Ascending aorta (tissue), 2 donors: Measurements from ENCODE around the gene SLC25A25. TPM values are rescaled to one million over a fixed set of nuclear protein-coding genes. Genes with fewer than 3 reads are reported as not detected.

Experiments
- DNase-seq, 2 donors: peaks; one replicate each; pipeline ENCODE4 v3.0.0-alpha.2; 2019; ENCODE audit warnings: low spot score in 2 of 2
- H3K27ac ChIP-seq, 2 donors: fragments of 200-600 bp; sonication (generic); one replicate each; pipeline ENCODE4 v1.5.1; 2016 to 2017; ENCODE audit warnings: mild to moderate bottlenecking in 1 of 2
- H3K27me3 ChIP-seq: fragments of 200-600 bp; sonication (generic); one replicate; pipeline ENCODE4 v1.5.1; 2017
- H3K36me3 ChIP-seq, 2 donors: fragments of 200-600 bp; sonication (generic); one replicate each; pipeline ENCODE4 v1.5.1; 2016
- H3K4me1 ChIP-seq, 2 donors: fragments of 200-600 bp; sonication (generic); one replicate each; pipeline ENCODE4 v1.5.1; 2016 to 2017; ENCODE audit warnings: mild to moderate bottlenecking in 1 of 2
- H3K4me3 ChIP-seq, 2 donors: fragments of 200-600 bp; sonication (generic); one replicate each; pipeline ENCODE4 v1.5.1; 2016 to 2017; ENCODE audit warnings: mild to moderate bottlenecking in 1 of 2
- H3K9me3 ChIP-seq, 2 donors: fragments of 200-600 bp; sonication (generic); one replicate each; pipeline ENCODE4 v1.5.1; 2016
- CTCF ChIP-seq, 3 experiments: fragments of 200-600 bp in 2 of 3; fragments of 450-650 bp in 1 of 3; sonication (generic) in 2 of 3; IDR thresholded peaks; one replicate each; pipeline ENCODE4 v1.5.1; 2016 to 2019; ENCODE audit warnings: antibody characterized with exemption in 3 of 3, mild to moderate bottlenecking in 1 of 3, moderate library complexity in 1 of 3
- intact Hi-C: fragments of 100-400 bp; cut with DNase I; formaldehyde crosslinking; loops from one replicate; pipeline ENCODE4 v1.15.1; 2023
- total RNA-seq: library from RNA; depleted of rRNA; stranded (reverse); fragments of >200 nt; gene quantifications from one replicate; pipeline ENCODE4 v1.1.0, GENCODE V29; 2016

The SLC25A25 gene
- total RNA-seq, 1 donor from 2014 or later = 27.4 TPM

GRCh38 chr9:128059365-128059983 lies 8.6 kb upstream of the SLC25A25 start:
- H3K4me3 ChIP-seq = no peak overlapping the region
- TF ChIP-seq CTCF (IDR thresholded peaks at IDR 0.05) = no peak
- H3K27ac ChIP-seq = no peak overlapping the region
- H3K36me3 ChIP-seq = peaks cover 23 to 27% of the 10 kb centered on the region in 2 donors
- intact Hi-C loops = no loop called here
- no peaks in the 10 kb centered on the region for H3K9me3 ChIP-seq
- peaks cover 0 to 5% of the 10 kb centered on the region in 2 donors for H3K4me1 ChIP-seq
- H3K27me3 ChIP-seq = no peaks in the 10 kb centered on the region
- DNase-seq = no peak

GRCh38 chr9:128061275-128061960 lies 6.6 kb upstream of the SLC25A25 start:
- intact Hi-C loops = no loop called here
- H3K36me3 ChIP-seq = peaks cover 23 to 27% of the 10 kb centered on the region in 2 donors
- no peak overlapping the region for H3K4me3 ChIP-seq
- H3K27ac ChIP-seq = no peak overlapping the region
- H3K9me3 ChIP-seq = no peaks in the 10 kb centered on the region
- no peak for TF ChIP-seq CTCF (IDR thresholded peaks at IDR 0.05)
- DNase-seq = no peak
- no peaks in the 10 kb centered on the region for H3K27me3 ChIP-seq
- H3K4me1 ChIP-seq = peaks cover 7 to 13% of the 10 kb centered on the region in 2 donors

- no peaks in the 10 kb centered on the region for H3K9me3 ChIP-seq
- intact Hi-C loops = no loop called here
- DNase-seq = no peak
- no peaks in the 10 kb centered on the region for H3K27me3 ChIP-seq
- H3K4me3 ChIP-seq = no peak overlapping the region
- peaks cover 23 to 27% of the 10 kb centered on the region in 2 donors for H3K36me3 ChIP-seq
- peaks cover 11 to 16% of the 10 kb centered on the region in 2 donors for H3K4me1 ChIP-seq
- TF ChIP-seq CTCF (IDR thresholded peaks at IDR 0.05) = no peak
- H3K27ac ChIP-seq = no peak overlapping the region
Measured at GRCh38 chr9:128062279-128062678, 5.8 kb upstream of the SLC25A25 start.

- peaks cover 23 to 27% of the 10 kb centered on the region in 2 donors for H3K36me3 ChIP-seq
- peaks cover 11 to 16% of the 10 kb centered on the region in 2 donors for H3K4me1 ChIP-seq
- TF ChIP-seq CTCF (IDR thresholded peaks at IDR 0.05) = no peak
- no peaks in the 10 kb centered on the region for H3K27me3 ChIP-seq
- intact Hi-C loops = no loop called here
- no peak for DNase-seq
- no peak overlapping the region for H3K4me3 ChIP-seq
- no peaks in the 10 kb centered on the region for H3K9me3 ChIP-seq
- no peak overlapping the region for H3K27ac ChIP-seq
Measured at GRCh38 chr9:128062846-128063831, 4.9 kb upstream of the SLC25A25 start.

GRCh38 chr9:128065907-128066712 lies 1.9 kb upstream of the SLC25A25 start:
- intact Hi-C loops = no loop called here
- no peak for DNase-seq
- Histone ChIP-seq H3K27ac (peak overlapping the region in 1 of 2 donors; percentile 99), H3K9me3 (no peaks in the 10 kb centered on the region), H3K27me3 (no peaks in the 10 kb centered on the region), H3K36me3 (peaks cover 23 to 26% of the 10 kb centered on the region in 2 donors), H3K4me1 (peaks cover 11 to 24% of the 10 kb centered on the region in 2 donors), H3K4me3 (peak overlapping the region; percentile 56 to 66)
- no peak for TF ChIP-seq CTCF (IDR thresholded peaks at IDR 0.05)
